Activated CD4-positive, alpha-beta T cell treated with anti-CD3 and anti-CD28 coated beads, Interleukin-10, Interleukin-2, amounts not matched to agents 100 ng/mL and 50 ng/mL, durations not matched to agents 16 hours and 8 hours (primary cell): Measurements from ENCODE around the gene SCLT1.
"Not testable (repeated sequence)": the region's sequence is repeated elsewhere in the genome, so short reads cannot be mapped to it uniquely, and the experiment has no call there.

Experiments
- DNase-seq: peaks from one replicate; pipeline ENCODE4 v3.0.0-alpha.2; 2020

The SCLT1 gene

GRCh38 chr4:129093191-129093920 lies at the start of gene SCLT1:
Gene SCLT1, minus strand, starts transcription at chr4:129093539. Its CDS starts 436 bp downstream, at chr4:129093103.
- DNase-seq: peak; percentile 99

GRCh38 chr4:129140521-129140920 lies 47.2 kb upstream of the SCLT1 start:
- no peak for DNase-seq

- no peak for DNase-seq
Observed at GRCh38 chr4:129138810-129139496, 45.6 kb upstream of the SCLT1 start.

- no peak for DNase-seq
Observed at GRCh38 chr4:129136433-129136832, 43.1 kb upstream of the SCLT1 start.

GRCh38 chr4:129131343-129131742 lies 38.0 kb upstream of the SCLT1 start:
- no peak for DNase-seq

GRCh38 chr4:129129143-129129542 lies 35.8 kb upstream of the SCLT1 start:
- DNase-seq: no peak

- not testable (repeated sequence) for DNase-seq
Observed at GRCh38 chr4:129126614-129127013, 33.3 kb upstream of the SCLT1 start.

- no peak for DNase-seq
Observed at GRCh38 chr4:129117705-129118104, 24.4 kb upstream of the SCLT1 start.

GRCh38 chr4:129113919-129114318 lies 20.6 kb upstream of the SCLT1 start:
- no peak for DNase-seq

- no peak for DNase-seq
Observed at GRCh38 chr4:129113434-129113833, 20.1 kb upstream of the SCLT1 start.

GRCh38 chr4:129111919-129112318 lies 18.6 kb upstream of the SCLT1 start:
- DNase-seq: no peak

- no peak for DNase-seq
Observed at GRCh38 chr4:129110931-129111330, 17.6 kb upstream of the SCLT1 start.

GRCh38 chr4:129109965-129110824 lies 16.9 kb upstream of the SCLT1 start:
- no peak for DNase-seq

GRCh38 chr4:129098531-129099001 lies 5.2 kb upstream of the SCLT1 start:
- no peak for DNase-seq

GRCh38 chr4:129095811-129096454 lies 2.6 kb upstream of the SCLT1 start, which contains the start of gene C4orf33:
Gene C4orf33, plus strand, starts transcription at chr4:129096152. Its CDS starts 6,459 bp downstream, at chr4:129102611.
- peak; percentile 87 for DNase-seq

- no peak for DNase-seq
Observed at GRCh38 chr4:129094347-129094746, 1.0 kb upstream of the SCLT1 start.

- no peak for DNase-seq
Observed at GRCh38 chr4:129092631-129093190, 628 bp downstream of the SCLT1 start.

GRCh38 chr4:129087516-129087915 lies 5.8 kb downstream of the SCLT1 start:
- no peak for DNase-seq

- no peak for DNase-seq
Observed at GRCh38 chr4:129085472-129085871, 7.9 kb downstream of the SCLT1 start.

GRCh38 chr4:129082302-129082701 lies 11.0 kb downstream of the SCLT1 start:
- DNase-seq: no peak

- no peak for DNase-seq
Observed at GRCh38 chr4:129080129-129080528, 13.2 kb downstream of the SCLT1 start.

- DNase-seq: no peak
Observed at GRCh38 chr4:129077326-129077725, 16.0 kb downstream of the SCLT1 start.
